Measurements from ENCODE around the gene C2orf15. TPM values are rescaled to one million over a fixed set of nuclear protein-coding genes. Genes with fewer than 3 reads are reported as not detected.
"Not testable (repeated sequence)": the region's sequence is repeated elsewhere in the genome, so short reads cannot be mapped to it uniquely, and the experiment has no call there.

The C2orf15 gene
- 0.37 and 3.8 TPM in 2 replicates for total RNA-seq (2014; rRNA removed; shearing (Covaris generic))

DNA sequence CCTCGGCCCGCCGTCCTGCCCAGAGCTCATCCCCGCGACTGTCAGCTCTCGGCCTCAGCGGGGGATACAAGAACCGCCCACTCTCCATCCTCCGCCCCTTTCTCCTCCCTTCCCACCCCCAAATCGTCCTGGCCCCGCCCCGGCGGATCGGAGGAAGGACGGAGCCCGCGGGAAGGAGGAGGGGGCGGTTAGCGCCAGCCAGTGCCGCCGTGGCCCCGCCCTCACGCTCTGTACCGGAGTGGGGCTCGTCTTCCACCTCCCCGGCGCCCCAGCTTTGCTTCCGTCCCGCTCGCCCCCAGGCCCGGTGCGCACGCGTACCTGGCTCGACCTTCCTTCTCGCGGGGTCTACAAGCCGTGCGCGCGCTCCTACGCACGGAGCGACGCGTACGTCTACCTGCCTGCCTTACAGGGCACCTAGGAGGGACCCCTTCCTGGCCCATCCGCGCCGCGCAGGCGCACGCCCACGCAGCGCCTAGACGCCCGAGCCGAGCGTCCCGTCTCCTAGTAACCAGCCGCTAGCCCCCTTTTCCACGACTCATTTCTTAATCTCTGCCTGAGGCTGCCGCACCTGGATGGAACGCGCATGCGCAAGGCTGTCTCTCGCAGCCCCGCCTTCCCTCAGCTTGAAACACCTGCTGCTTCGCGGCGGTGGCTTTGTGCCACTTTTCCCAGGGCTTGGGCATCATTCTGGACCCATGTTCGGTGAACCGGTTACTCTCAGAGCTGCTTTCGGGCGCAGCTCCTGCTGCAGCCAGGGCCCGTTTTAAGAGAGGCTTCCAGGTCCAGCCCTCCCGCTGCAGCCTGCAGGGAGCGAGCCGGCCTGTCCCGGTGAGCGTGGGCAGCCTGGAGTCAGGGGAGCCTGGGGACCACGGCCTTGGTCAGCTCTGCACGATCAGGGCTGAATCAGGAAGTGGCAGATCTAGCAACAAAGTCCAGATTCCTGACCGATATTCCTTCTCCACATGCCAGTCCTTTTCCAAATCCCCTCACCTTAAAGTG, at the start of gene C2orf15:
Gene C2orf15 (plus strand): TSS at position 598 of the 999 bp plus-strand sequence. CDS start 8,852 bp downstream, outside the sequence.
- peak; percentile 85 for DNase-seq (ENCODE audit: low spot score)

DNA sequence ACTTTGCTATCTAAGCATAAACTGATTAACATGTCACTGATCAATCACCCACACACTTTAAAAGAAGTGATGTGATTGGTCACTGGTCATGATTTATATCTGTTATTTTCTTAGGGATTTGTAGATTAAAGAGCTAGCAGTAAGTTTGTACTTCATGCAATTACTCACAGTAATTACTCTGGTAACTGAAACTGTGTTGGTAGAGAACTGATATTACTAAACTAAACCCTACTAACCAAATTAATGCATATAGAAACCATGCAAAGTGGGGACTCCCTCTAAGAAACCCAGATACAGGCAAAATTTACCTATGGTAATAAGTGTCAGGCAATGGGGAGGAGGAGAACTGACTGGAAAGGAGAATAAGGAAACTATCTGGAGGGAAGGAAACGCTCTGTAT, 44.8 kb upstream of the C2orf15 start:
- DNase-seq (ENCODE audit: low spot score), result no peak

GRCh38 chr2:99101697-99102096, 39.8 kb upstream of the C2orf15 start:
- DNase-seq (ENCODE audit: low spot score), result peak; percentile 19

GRCh38 chr2:99104006-99104405, 37.5 kb upstream of the C2orf15 start:
- DNase-seq (ENCODE audit: low spot score), result no peak

DNA sequence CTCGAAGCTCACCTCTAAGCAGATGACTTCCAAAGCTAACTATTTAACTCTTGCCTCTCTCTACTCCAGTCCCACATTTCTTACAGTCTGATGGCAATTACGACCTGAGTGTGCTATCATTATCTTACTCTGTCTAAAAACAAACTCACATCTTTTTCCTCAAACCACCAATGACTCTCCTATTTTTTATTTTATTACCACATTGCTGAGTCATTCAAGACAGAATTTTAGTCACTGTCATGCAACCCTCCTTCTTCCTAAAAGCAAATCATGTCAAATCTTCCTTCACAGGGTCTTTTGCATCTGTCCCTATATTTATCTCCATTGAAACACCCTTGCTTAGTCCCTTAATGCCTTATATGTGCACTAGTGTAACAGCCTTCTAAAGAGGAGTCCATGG, 34.6 kb upstream of the C2orf15 start:
- DNase-seq (ENCODE audit: low spot score), result no peak

- no peak for DNase-seq (ENCODE audit: low spot score)
Observed at GRCh38 chr2:99111236-99111635, 30.3 kb upstream of the C2orf15 start.

GRCh38 chr2:99111945-99112344, 29.6 kb upstream of the C2orf15 start:
- DNase-seq (ENCODE audit: low spot score), result no peak

GRCh38 chr2:99112617-99113016, 28.9 kb upstream of the C2orf15 start:
- no peak for DNase-seq (ENCODE audit: low spot score)

- DNase-seq (ENCODE audit: low spot score), result no peak
Observed at GRCh38 chr2:99127981-99128380, 13.5 kb upstream of the C2orf15 start.

- DNase-seq (ENCODE audit: low spot score), result not testable (repeated sequence)
Observed at GRCh38 chr2:99135044-99135556, 6.4 kb upstream of the C2orf15 start.

DNA sequence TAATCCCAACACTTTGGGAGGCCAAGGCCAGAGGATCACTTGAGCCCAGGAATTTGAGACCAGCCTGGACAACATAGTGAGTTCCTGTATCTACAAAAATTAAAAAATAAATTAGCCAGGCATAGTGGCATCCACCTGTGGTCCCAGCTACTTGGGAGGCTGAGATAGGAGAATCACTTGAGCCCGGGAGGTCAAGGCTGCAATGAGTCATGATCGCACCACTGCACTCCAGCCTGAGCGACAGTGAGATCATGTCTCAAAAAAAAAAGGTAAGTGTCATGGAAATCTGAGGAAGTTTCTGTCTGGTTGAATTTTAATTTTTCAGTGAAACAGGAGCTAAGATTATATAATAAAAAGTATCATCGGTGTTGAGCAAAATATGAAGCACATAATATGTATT, 2.5 kb upstream of the C2orf15 start:
- DNase-seq (ENCODE audit: low spot score), result no peak

- DNase-seq (ENCODE audit: low spot score), result no peak
Observed at GRCh38 chr2:99140056-99140859, 1.2 kb upstream of the C2orf15 start.

- DNase-seq (ENCODE audit: low spot score), result peak; percentile 18
Observed at GRCh38 chr2:99140860-99141109, 722 bp upstream of the C2orf15 start.

DNA sequence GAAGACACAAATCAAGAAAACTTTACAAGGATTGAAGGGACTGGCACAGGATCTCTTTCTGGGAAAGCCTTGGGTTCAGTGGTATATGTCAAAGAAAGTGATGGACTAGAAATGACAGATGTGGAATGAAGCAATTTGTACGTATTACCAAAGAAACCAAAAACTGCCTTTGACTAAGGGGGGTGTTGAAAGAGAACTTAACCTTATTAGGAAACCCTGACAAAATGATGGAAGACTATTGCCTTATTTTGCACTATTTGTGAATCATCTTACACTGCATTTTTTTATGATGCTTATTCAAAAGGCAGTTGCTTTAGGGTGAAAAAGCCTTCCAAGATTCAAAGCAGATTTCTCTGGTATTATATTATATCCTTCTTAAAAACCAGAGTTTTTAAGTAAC, 9.2 kb downstream of the C2orf15 start:
- no peak for DNase-seq (ENCODE audit: low spot score)

DNA sequence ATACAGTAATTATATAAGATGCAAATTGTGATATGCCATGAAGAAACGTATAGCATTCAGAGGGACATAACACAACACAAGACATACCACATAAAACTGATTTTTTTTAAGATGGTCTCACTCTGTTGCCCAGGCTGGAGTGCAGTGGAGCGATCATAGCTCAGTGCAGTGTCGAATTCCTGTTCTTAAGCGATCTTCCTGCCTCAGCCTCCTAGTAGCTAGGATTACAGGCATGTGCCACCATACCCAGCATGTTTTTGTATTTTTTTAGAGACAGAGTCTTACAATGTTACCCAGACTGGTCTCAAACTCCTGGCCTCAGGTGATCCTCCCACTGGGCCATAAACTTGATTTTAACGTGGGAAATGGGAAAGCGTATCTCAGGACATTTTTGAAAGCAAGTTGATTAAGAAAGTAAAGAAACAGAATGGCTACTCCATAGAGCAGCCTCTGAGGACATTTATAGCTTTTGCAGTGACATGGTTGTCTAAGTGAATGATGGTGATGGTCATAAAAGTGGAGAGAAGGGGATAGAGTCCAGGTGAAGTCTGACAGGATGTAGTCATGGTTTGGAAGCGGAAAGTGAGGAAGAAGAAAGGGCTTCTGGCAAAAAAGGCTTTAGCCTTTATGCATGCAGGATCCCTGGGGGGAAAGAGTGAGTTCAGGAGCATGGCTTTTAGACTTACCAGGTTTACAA, 10.8 kb downstream of the C2orf15 start:
- no peak for DNase-seq (ENCODE audit: low spot score)

GRCh38 chr2:99153921-99154604, 12.6 kb downstream of the C2orf15 start:
- DNase-seq (ENCODE audit: low spot score), result peak; percentile 11

GRCh38 chr2:99154643-99155536, 13.4 kb downstream of the C2orf15 start, which contains the start of the genes LIPT1 and TSGA10:
TSS of gene LIPT1 (plus strand) at chr2:99154967. CDS start at chr2:99161958, 6,991 bp downstream.
TSS of gene TSGA10 (minus strand) at chr2:99154942. CDS start at chr2:99109439, 45,503 bp downstream.
- peak; percentile 92 for DNase-seq (ENCODE audit: low spot score)

- DNase-seq (ENCODE audit: low spot score), result no peak
Observed at GRCh38 chr2:99156891-99157290, 15.4 kb downstream of the C2orf15 start.

GRCh38 chr2:99158599-99158998, 17.1 kb downstream of the C2orf15 start:
- DNase-seq (ENCODE audit: low spot score), result no peak

- no peak for DNase-seq (ENCODE audit: low spot score)
Observed at GRCh38 chr2:99159594-99159993, 18.1 kb downstream of the C2orf15 start.
